ENCODE results near the gene IMPA2.
"Not testable (repeated sequence)": the region's sequence is repeated elsewhere in the genome, so short reads cannot be mapped to it uniquely, and the experiment has no call there.

The IMPA2 gene

GRCh38 chr18:11962597-11962996, 18.7 kb upstream of the IMPA2 start:
- no peak for DNase-seq (ENCODE audit: low read depth)

- peak; percentile 29 for DNase-seq (ENCODE audit: low read depth)
Measured at GRCh38 chr18:11963991-11964484, 17.3 kb upstream of the IMPA2 start.

GRCh38 chr18:11969904-11970835, 11.1 kb upstream of the IMPA2 start:
- DNase-seq (ENCODE audit: low read depth), result peak; percentile 58

- not testable (repeated sequence) for DNase-seq (ENCODE audit: low read depth)
Measured at GRCh38 chr18:11970836-11971226, 10.5 kb upstream of the IMPA2 start.

GRCh38 chr18:11972371-11973174, 8.7 kb upstream of the IMPA2 start:
- no peak for DNase-seq (ENCODE audit: low read depth)

- DNase-seq (ENCODE audit: low read depth), result no peak
Measured at GRCh38 chr18:11974741-11975325, 6.5 kb upstream of the IMPA2 start.

GRCh38 chr18:11975723-11976122, 5.6 kb upstream of the IMPA2 start:
- DNase-seq (ENCODE audit: low read depth), result no peak

- DNase-seq (ENCODE audit: low read depth), result peak; percentile 82
Measured at GRCh38 chr18:11976315-11977152, 4.8 kb upstream of the IMPA2 start.

- no peak for DNase-seq (ENCODE audit: low read depth)
Measured at GRCh38 chr18:11977153-11977466, 4.2 kb upstream of the IMPA2 start.

GRCh38 chr18:11978956-11979355, 2.4 kb upstream of the IMPA2 start:
- DNase-seq (ENCODE audit: low read depth), result no peak

GRCh38 chr18:11980163-11980493, 1.2 kb upstream of the IMPA2 start:
- peak; percentile 55 for DNase-seq (ENCODE audit: low read depth)

- peak; percentile 98 for DNase-seq (ENCODE audit: low read depth)
Measured at GRCh38 chr18:11980494-11981191, 664 bp upstream of the IMPA2 start.

- DNase-seq (ENCODE audit: low read depth), result no peak
Measured at GRCh38 chr18:11981543-11982366, 448 bp downstream of the IMPA2 start.

GRCh38 chr18:11982981-11983380, 1.7 kb downstream of the IMPA2 start:
- no peak for DNase-seq (ENCODE audit: low read depth)

- DNase-seq (ENCODE audit: low read depth), result no peak
Measured at GRCh38 chr18:11983592-11983991, 2.3 kb downstream of the IMPA2 start.

GRCh38 chr18:11984091-11984490, 2.8 kb downstream of the IMPA2 start:
- no peak for DNase-seq (ENCODE audit: low read depth)

- no peak for DNase-seq (ENCODE audit: low read depth)
Measured at GRCh38 chr18:11985586-11985985, 4.3 kb downstream of the IMPA2 start.

GRCh38 chr18:11986061-11986460, 4.8 kb downstream of the IMPA2 start:
- DNase-seq (ENCODE audit: low read depth), result no peak

GRCh38 chr18:11987527-11987926, 6.2 kb downstream of the IMPA2 start:
- no peak for DNase-seq (ENCODE audit: low read depth)

GRCh38 chr18:11989174-11989573, 7.9 kb downstream of the IMPA2 start:
- no peak for DNase-seq (ENCODE audit: low read depth)
